H1 (cell line): ENCODE results near the gene EIF3J. TPM values are rescaled to one million over a fixed set of nuclear protein-coding genes. Genes with fewer than 3 reads are reported as not detected.

Experiments used
- polyA plus RNA-seq, 7 experiments: library from polyadenylated mRNA; depleted of rRNA in 3 of 7; stranded (reverse) in 5 of 7; unstranded in 2 of 7; fragments of >200 nt in 5 of 7; fragments of 200-250 nt in 2 of 7; gene quantifications; 1 replicate in 5 of 7; 2 replicates in 1 of 7; 4 replicates in 1 of 7; pipeline versions ENCODE4 v1.2.1 to v1.2.3, GENCODE V29; 2011 to 2013; ENCODE audit warnings: missing spikeins in 2 of 7, mixed read lengths in 2 of 7
- total RNA-seq: library from RNA; stranded (reverse); fragmentation: NEBNext Ultra II Directional; extraction: Animal tissue kit (Norgen Biotek cat#: 25700); gene quantifications from 2 replicates; pipeline ENCODE4 v1.2.1, GENCODE V29; 2021
- TF ChIP-seq, protein P1 (sequence below): fragments of 300-600 bp; sonication (generic); IDR thresholded peaks from 2 replicates; pipeline ENCODE4 v1.7.1; 2012; ENCODE audit warnings: low read length, moderate library complexity, mild to moderate bottlenecking, inconsistent platforms; ENCODE audit not compliant: insufficient replicate concordance

Gene EIF3J
- total and polyA plus RNA-seq, 2 of the 8 experiments (the other 6 are each of a cell fraction or from before 2014, with no cell fraction given), result 26.8 to 119 TPM

- TF ChIP-seq, protein P1, sequence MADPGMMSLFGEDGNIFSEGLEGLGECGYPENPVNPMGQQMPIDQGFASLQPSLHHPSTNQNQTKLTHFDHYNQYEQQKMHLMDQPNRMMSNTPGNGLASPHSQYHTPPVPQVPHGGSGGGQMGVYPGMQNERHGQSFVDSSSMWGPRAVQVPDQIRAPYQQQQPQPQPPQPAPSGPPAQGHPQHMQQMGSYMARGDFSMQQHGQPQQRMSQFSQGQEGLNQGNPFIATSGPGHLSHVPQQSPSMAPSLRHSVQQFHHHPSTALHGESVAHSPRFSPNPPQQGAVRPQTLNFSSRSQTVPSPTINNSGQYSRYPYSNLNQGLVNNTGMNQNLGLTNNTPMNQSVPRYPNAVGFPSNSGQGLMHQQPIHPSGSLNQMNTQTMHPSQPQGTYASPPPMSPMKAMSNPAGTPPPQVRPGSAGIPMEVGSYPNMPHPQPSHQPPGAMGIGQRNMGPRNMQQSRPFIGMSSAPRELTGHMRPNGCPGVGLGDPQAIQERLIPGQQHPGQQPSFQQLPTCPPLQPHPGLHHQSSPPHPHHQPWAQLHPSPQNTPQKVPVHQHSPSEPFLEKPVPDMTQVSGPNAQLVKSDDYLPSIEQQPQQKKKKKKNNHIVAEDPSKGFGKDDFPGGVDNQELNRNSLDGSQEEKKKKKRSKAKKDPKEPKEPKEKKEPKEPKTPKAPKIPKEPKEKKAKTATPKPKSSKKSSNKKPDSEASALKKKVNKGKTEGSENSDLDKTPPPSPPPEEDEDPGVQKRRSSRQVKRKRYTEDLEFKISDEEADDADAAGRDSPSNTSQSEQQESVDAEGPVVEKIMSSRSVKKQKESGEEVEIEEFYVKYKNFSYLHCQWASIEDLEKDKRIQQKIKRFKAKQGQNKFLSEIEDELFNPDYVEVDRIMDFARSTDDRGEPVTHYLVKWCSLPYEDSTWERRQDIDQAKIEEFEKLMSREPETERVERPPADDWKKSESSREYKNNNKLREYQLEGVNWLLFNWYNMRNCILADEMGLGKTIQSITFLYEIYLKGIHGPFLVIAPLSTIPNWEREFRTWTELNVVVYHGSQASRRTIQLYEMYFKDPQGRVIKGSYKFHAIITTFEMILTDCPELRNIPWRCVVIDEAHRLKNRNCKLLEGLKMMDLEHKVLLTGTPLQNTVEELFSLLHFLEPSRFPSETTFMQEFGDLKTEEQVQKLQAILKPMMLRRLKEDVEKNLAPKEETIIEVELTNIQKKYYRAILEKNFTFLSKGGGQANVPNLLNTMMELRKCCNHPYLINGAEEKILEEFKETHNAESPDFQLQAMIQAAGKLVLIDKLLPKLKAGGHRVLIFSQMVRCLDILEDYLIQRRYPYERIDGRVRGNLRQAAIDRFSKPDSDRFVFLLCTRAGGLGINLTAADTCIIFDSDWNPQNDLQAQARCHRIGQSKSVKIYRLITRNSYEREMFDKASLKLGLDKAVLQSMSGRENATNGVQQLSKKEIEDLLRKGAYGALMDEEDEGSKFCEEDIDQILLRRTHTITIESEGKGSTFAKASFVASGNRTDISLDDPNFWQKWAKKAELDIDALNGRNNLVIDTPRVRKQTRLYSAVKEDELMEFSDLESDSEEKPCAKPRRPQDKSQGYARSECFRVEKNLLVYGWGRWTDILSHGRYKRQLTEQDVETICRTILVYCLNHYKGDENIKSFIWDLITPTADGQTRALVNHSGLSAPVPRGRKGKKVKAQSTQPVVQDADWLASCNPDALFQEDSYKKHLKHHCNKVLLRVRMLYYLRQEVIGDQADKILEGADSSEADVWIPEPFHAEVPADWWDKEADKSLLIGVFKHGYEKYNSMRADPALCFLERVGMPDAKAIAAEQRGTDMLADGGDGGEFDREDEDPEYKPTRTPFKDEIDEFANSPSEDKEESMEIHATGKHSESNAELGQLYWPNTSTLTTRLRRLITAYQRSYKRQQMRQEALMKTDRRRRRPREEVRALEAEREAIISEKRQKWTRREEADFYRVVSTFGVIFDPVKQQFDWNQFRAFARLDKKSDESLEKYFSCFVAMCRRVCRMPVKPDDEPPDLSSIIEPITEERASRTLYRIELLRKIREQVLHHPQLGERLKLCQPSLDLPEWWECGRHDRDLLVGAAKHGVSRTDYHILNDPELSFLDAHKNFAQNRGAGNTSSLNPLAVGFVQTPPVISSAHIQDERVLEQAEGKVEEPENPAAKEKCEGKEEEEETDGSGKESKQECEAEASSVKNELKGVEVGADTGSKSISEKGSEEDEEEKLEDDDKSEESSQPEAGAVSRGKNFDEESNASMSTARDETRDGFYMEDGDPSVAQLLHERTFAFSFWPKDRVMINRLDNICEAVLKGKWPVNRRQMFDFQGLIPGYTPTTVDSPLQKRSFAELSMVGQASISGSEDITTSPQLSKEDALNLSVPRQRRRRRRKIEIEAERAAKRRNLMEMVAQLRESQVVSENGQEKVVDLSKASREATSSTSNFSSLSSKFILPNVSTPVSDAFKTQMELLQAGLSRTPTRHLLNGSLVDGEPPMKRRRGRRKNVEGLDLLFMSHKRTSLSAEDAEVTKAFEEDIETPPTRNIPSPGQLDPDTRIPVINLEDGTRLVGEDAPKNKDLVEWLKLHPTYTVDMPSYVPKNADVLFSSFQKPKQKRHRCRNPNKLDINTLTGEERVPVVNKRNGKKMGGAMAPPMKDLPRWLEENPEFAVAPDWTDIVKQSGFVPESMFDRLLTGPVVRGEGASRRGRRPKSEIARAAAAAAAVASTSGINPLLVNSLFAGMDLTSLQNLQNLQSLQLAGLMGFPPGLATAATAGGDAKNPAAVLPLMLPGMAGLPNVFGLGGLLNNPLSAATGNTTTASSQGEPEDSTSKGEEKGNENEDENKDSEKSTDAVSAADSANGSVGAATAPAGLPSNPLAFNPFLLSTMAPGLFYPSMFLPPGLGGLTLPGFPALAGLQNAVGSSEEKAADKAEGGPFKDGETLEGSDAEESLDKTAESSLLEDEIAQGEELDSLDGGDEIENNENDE, result no peak
Measured at GRCh38 chr15:44541282-44541958, 4.5 kb downstream of the EIF3J start (continued).
